ENCODE data around the gene SEMA3F.

The SEMA3F gene

DNA sequence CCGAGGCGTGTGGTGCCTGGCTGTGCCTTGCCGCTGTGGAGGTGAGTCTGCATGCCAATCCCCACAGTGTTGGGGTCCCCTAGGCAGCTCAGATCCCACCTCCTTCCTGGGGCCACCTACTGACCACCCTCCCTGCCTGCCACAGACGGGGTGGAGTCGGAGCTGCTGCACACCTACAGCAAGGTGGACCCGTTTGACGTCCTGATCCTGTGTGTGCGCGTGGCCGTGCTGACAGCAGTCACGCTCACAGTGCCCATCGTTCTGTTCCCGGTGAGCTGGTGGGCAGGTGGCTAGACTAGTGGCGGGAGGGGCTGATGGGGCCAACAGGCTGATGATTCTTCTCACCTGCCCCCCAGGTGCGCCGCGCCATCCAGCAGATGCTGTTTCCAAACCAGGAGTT is 63.3 kb downstream of the SEMA3F start:
- WGBS, result 94% methylated on average over 16 of the region's 17 CpGs
- Histone ChIP-seq H3K79me1 (replicated peaks; ENCODE audit: low read length, poor library complexity, severe bottlenecking) (no peaks in the 10 kb centered on the region), H4K91ac (ENCODE audit: low read length) (no peak overlapping the region), H2AK5ac (ENCODE audit: low read length, severe bottlenecking) (no peak overlapping the region), H3K9ac (ENCODE audit: low read length) (no peak overlapping the region), H3K9me3 (ENCODE audit: control insufficient read depth, low read length) (no peaks in the 10 kb centered on the region), H3K23ac (ENCODE audit: low read length in 2 of 2) (no peak overlapping the region), H3K18ac (ENCODE audit: low read depth in 1 of 2, low read length in 2 of 2) (no peak overlapping the region), H3K4me2 (ENCODE audit: low read length, poor library complexity, severe bottlenecking) (no peak overlapping the region), H2BK15ac (ENCODE audit: low read depth, poor library complexity, severe bottlenecking) (no peak overlapping the region), H2BK5ac (ENCODE audit: low read depth, low read length, poor library complexity, severe bottlenecking) (no peak overlapping the region), H2BK12ac (ENCODE audit: low read length in 2 of 2) (no peak overlapping the region), H3K36me3 (ENCODE audit: control insufficient read depth in 1 of 2, insufficient read depth in 2 of 2, low read depth in 1 of 2, low read length in 2 of 2) (no peaks in the 10 kb centered on the region), H2BK120ac (ENCODE audit: low read depth, low read length) (no peak overlapping the region), H3K4me3 (ENCODE audit: insufficient read depth in 1 of 2, low read depth in 1 of 2, low read length in 2 of 2) (peak overlapping the region in 1 of 2 experiments; percentile 24), H2AFZ (ENCODE audit: low read depth, low read length) (no peak overlapping the region), H4K8ac (ENCODE audit: low read length) (no peak overlapping the region), H3K4me1 (ENCODE audit: control insufficient read depth, insufficient read depth, low read depth, low read length) (no peaks in the 10 kb centered on the region), H3K27ac (ENCODE audit: low read length, poor library complexity, severe bottlenecking) (no peak overlapping the region), H3K14ac (ENCODE audit: low read length in 2 of 2) (peak overlapping the region in 1 of 2 experiments; percentile 80), H3K27me3 (ENCODE audit: control insufficient read depth in 1 of 2, insufficient read depth in 1 of 2, low read length in 2 of 2) (peaks cover 12 to 43% of the 10 kb centered on the region in 2 experiments), H3K4ac (ENCODE audit: low read depth in 1 of 2, low read length in 2 of 2) (no peak overlapping the region)
- DNase-seq, result no peak

DNA sequence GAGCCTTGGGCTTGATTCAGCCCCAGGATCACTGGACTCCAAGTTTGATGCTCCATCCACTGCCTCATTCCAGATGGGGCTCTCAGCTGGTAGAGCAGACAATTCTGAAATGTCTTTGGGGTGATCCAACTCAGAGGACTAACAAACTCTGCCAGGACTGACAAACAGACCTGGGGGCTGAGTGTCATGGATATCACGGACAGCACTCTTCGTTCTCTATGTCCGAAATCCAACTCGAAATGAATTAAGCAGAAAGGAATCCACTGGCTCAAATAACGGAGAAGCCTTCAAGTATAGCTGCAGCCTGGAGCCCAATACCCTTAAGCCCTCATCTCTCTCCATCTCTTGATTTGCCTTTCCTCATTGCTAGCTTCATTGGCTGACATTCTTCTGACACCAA is 64.2 kb downstream of the SEMA3F start:
- H4K91ac ChIP-seq (ENCODE audit: low read length), result no peak overlapping the region
- no peak overlapping the region for H3K27ac ChIP-seq (ENCODE audit: low read length, poor library complexity, severe bottlenecking)

GRCh38 chr3:50220109-50220508 is 65.0 kb downstream of the SEMA3F start:
- DNase-seq, result no peak
- peak overlapping the region in 1 of 2 experiments; percentile 18 for H3K23ac ChIP-seq (ENCODE audit: low read length in 2 of 2)
- H4K8ac ChIP-seq (ENCODE audit: low read length), result no peak overlapping the region
- no peaks in the 10 kb centered on the region for H3K36me3 ChIP-seq (ENCODE audit: control insufficient read depth in 1 of 2, insufficient read depth in 2 of 2, low read depth in 1 of 2, low read length in 2 of 2)
- H4K91ac ChIP-seq (ENCODE audit: low read length), result no peak overlapping the region
- H2AK5ac ChIP-seq (ENCODE audit: low read length, severe bottlenecking), result no peak overlapping the region
- H2BK120ac ChIP-seq (ENCODE audit: low read depth, low read length), result no peak overlapping the region
- H3K18ac ChIP-seq (ENCODE audit: low read depth in 1 of 2, low read length in 2 of 2), result no peak overlapping the region
- no peaks in the 10 kb centered on the region for H3K79me1 ChIP-seq (replicated peaks; ENCODE audit: low read length, poor library complexity, severe bottlenecking)
- H2AFZ ChIP-seq (ENCODE audit: low read depth, low read length), result no peak overlapping the region
- H2BK15ac ChIP-seq (ENCODE audit: low read depth, poor library complexity, severe bottlenecking), result no peak overlapping the region
- no peaks in the 10 kb centered on the region for H3K9me3 ChIP-seq (ENCODE audit: control insufficient read depth, low read length)
- H3K4ac ChIP-seq (ENCODE audit: low read depth in 1 of 2, low read length in 2 of 2), result no peak overlapping the region
- no peak overlapping the region for H3K4me3 ChIP-seq (ENCODE audit: insufficient read depth in 1 of 2, low read depth in 1 of 2, low read length in 2 of 2)
- no peak overlapping the region for H3K4me2 ChIP-seq (ENCODE audit: low read length, poor library complexity, severe bottlenecking)
- H3K27ac ChIP-seq (ENCODE audit: low read length, poor library complexity, severe bottlenecking), result no peak overlapping the region
- H3K27me3 ChIP-seq (ENCODE audit: control insufficient read depth in 1 of 2, insufficient read depth in 1 of 2, low read length in 2 of 2), result peaks cover 14 to 44% of the 10 kb centered on the region in 2 experiments
- no peak overlapping the region for H2BK5ac ChIP-seq (ENCODE audit: low read depth, low read length, poor library complexity, severe bottlenecking)
- 83% methylated on average over 6 of the region's 6 CpGs for WGBS
- H3K4me1 ChIP-seq (ENCODE audit: control insufficient read depth, insufficient read depth, low read depth, low read length), result no peaks in the 10 kb centered on the region
- H2BK12ac ChIP-seq (ENCODE audit: low read length in 2 of 2), result no peak overlapping the region
- no peak overlapping the region for H3K9ac ChIP-seq (ENCODE audit: low read length)
- peak overlapping the region in 1 of 2 experiments; percentile 46 for H3K14ac ChIP-seq (ENCODE audit: low read length in 2 of 2)

More for the DNA sequence above, 64.2 kb downstream of the SEMA3F start:
- H2BK5ac ChIP-seq (ENCODE audit: low read depth, low read length, poor library complexity, severe bottlenecking), result no peak overlapping the region
- no peak overlapping the region for H3K18ac ChIP-seq (ENCODE audit: low read depth in 1 of 2, low read length in 2 of 2)
- H3K4ac ChIP-seq (ENCODE audit: low read depth in 1 of 2, low read length in 2 of 2), result no peak overlapping the region
- DNase-seq, result no peak
- no peak overlapping the region for H2BK12ac ChIP-seq (ENCODE audit: low read length in 2 of 2)
- H4K8ac ChIP-seq (ENCODE audit: low read length), result no peak overlapping the region
- H2AFZ ChIP-seq (ENCODE audit: low read depth, low read length), result no peak overlapping the region
- H3K4me3 ChIP-seq (ENCODE audit: insufficient read depth in 1 of 2, low read depth in 1 of 2, low read length in 2 of 2), result no peak overlapping the region
- H3K79me1 ChIP-seq (replicated peaks; ENCODE audit: low read length, poor library complexity, severe bottlenecking), result no peaks in the 10 kb centered on the region
- no peaks in the 10 kb centered on the region for H3K4me1 ChIP-seq (ENCODE audit: control insufficient read depth, insufficient read depth, low read depth, low read length)
- H3K9ac ChIP-seq (ENCODE audit: low read length), result no peak overlapping the region
- no peak overlapping the region for H2AK5ac ChIP-seq (ENCODE audit: low read length, severe bottlenecking)
- no peak overlapping the region for H3K14ac ChIP-seq (ENCODE audit: low read length in 2 of 2)
- no peak overlapping the region for H3K4me2 ChIP-seq (ENCODE audit: low read length, poor library complexity, severe bottlenecking)
- no peak overlapping the region for H2BK120ac ChIP-seq (ENCODE audit: low read depth, low read length)
- H3K27me3 ChIP-seq (ENCODE audit: control insufficient read depth in 1 of 2, insufficient read depth in 1 of 2, low read length in 2 of 2), result peaks cover 12 to 47% of the 10 kb centered on the region in 2 experiments
- H3K36me3 ChIP-seq (ENCODE audit: control insufficient read depth in 1 of 2, insufficient read depth in 2 of 2, low read depth in 1 of 2, low read length in 2 of 2), result no peaks in the 10 kb centered on the region
- H3K9me3 ChIP-seq (ENCODE audit: control insufficient read depth, low read length), result no peaks in the 10 kb centered on the region
- no peak overlapping the region for H2BK15ac ChIP-seq (ENCODE audit: low read depth, poor library complexity, severe bottlenecking)
- 93% methylated on average over 5 of the region's 5 CpGs for WGBS
- no peak overlapping the region for H3K23ac ChIP-seq (ENCODE audit: low read length in 2 of 2)

GRCh38 chr3:50221051-50221410 is 65.9 kb downstream of the SEMA3F start:
- no peak overlapping the region for H3K4me3 ChIP-seq (ENCODE audit: insufficient read depth in 1 of 2, low read depth in 1 of 2, low read length in 2 of 2)
- H3K36me3 ChIP-seq (ENCODE audit: control insufficient read depth in 1 of 2, insufficient read depth in 2 of 2, low read depth in 1 of 2, low read length in 2 of 2), result no peaks in the 10 kb centered on the region
- no peak overlapping the region for H3K4ac ChIP-seq (ENCODE audit: low read depth in 1 of 2, low read length in 2 of 2)
- no peak overlapping the region for H3K9ac ChIP-seq (ENCODE audit: low read length)
- no peak overlapping the region for H4K8ac ChIP-seq (ENCODE audit: low read length)
- no peak overlapping the region for H3K4me2 ChIP-seq (ENCODE audit: low read length, poor library complexity, severe bottlenecking)
- no peaks in the 10 kb centered on the region for H3K9me3 ChIP-seq (ENCODE audit: control insufficient read depth, low read length)
- H2BK5ac ChIP-seq (ENCODE audit: low read depth, low read length, poor library complexity, severe bottlenecking), result no peak overlapping the region
- no peak overlapping the region for H2BK120ac ChIP-seq (ENCODE audit: low read depth, low read length)
- no peak overlapping the region for H2AK5ac ChIP-seq (ENCODE audit: low read length, severe bottlenecking)
- no peak overlapping the region for H2BK15ac ChIP-seq (ENCODE audit: low read depth, poor library complexity, severe bottlenecking)
- DNase-seq, result no peak
- H4K91ac ChIP-seq (ENCODE audit: low read length), result no peak overlapping the region
- no peak overlapping the region for H3K27ac ChIP-seq (ENCODE audit: low read length, poor library complexity, severe bottlenecking)
- no peak overlapping the region for H3K18ac ChIP-seq (ENCODE audit: low read depth in 1 of 2, low read length in 2 of 2)
- no peak overlapping the region for H3K14ac ChIP-seq (ENCODE audit: low read length in 2 of 2)
- H3K4me1 ChIP-seq (ENCODE audit: control insufficient read depth, insufficient read depth, low read depth, low read length), result no peaks in the 10 kb centered on the region
- no peaks in the 10 kb centered on the region for H3K79me1 ChIP-seq (replicated peaks; ENCODE audit: low read length, poor library complexity, severe bottlenecking)
- no peak overlapping the region for H2BK12ac ChIP-seq (ENCODE audit: low read length in 2 of 2)
- no peak overlapping the region for H3K23ac ChIP-seq (ENCODE audit: low read length in 2 of 2)
- 85% methylated on average over 3 of the region's 4 CpGs for WGBS
- no peak overlapping the region for H2AFZ ChIP-seq (ENCODE audit: low read depth, low read length)
- H3K27me3 ChIP-seq (ENCODE audit: control insufficient read depth in 1 of 2, insufficient read depth in 1 of 2, low read length in 2 of 2), result peaks cover 12 to 38% of the 10 kb centered on the region in 2 experiments
